IMR-90 (cell line): ENCODE data around the gene PHPT1. TPM values are rescaled to one million over a fixed set of nuclear protein-coding genes. Genes with fewer than 3 reads are reported as not detected.

Source experiments
- ATAC-seq: fragments of 200-7000 bp; cut with Tn5 transposase; 2 replicates; pipeline ENCODE4 v1.9.1; 2020; ENCODE audit warnings: low read depth, mild to moderate bottlenecking, moderate library complexity
- BruUV-seq: library from RNA; stranded (reverse); fragments of 400-500 nt; replicated peaks from 2 replicates; lab custom pipeline; 2021; lab: Mats Ljungman, UMichigan
- CTCF ChIA-PET: fragments of 300-600 bp; formaldehyde crosslinking; extraction: SDS; loops from one replicate; lab custom pipeline; 2021; ENCODE audit warnings: antibody characterized with exemption; lab: Yijun Ruan, JAX
- POLR2A ChIA-PET: fragments of 300-600 bp; sonication (Branson Sonifier 250); formaldehyde crosslinking; loops from one replicate; lab custom pipeline; 2022; ENCODE audit warnings: antibody characterized with exemption; ENCODE audit not compliant: unreplicated experiment; lab: Charles Lee
- DNase-seq: peaks from one replicate; pipeline ENCODE4 v3.0.0; 2013
- H2AFZ ChIP-seq: replicated peaks from 2 replicates; pipeline ENCODE3; 2013; ENCODE audit warnings: low read length, mild to moderate bottlenecking; ENCODE audit not compliant: poor library complexity
- H2AK5ac ChIP-seq: 2 replicates; pipeline ENCODE4 v1.6.1; 2013; ENCODE audit warnings: low read depth, low read length, inconsistent platforms
- H2AK9ac ChIP-seq: replicated peaks from 2 replicates; pipeline ENCODE3; 2013; ENCODE audit warnings: mild to moderate bottlenecking, low read depth, low read length, moderate library complexity; ENCODE audit not compliant: poor library complexity
- H2BK120ac ChIP-seq: 2 replicates; pipeline ENCODE4 v1.6.1; 2013; ENCODE audit warnings: low read depth, low read length, inconsistent platforms
- H2BK15ac ChIP-seq: 3 replicates; pipeline ENCODE4 v1.6.1; 2013; ENCODE audit warnings: low read depth, low read length, inconsistent platforms
- H2BK20ac ChIP-seq: 2 replicates; pipeline ENCODE4 v1.6.1; 2013; ENCODE audit warnings: low read depth, mild to moderate bottlenecking, inconsistent platforms, low read length, moderate library complexity
- H2BK5ac ChIP-seq: 2 replicates; pipeline ENCODE4 v1.6.1; 2013; ENCODE audit warnings: mild to moderate bottlenecking, low read depth, low read length, inconsistent platforms; ENCODE audit not compliant: poor library complexity, severe bottlenecking
- H3K14ac ChIP-seq: replicated peaks from 2 replicates; pipeline ENCODE4 v1.6.1; 2013; ENCODE audit warnings: low read depth, low read length, inconsistent platforms
- H3K18ac ChIP-seq: 2 replicates; pipeline ENCODE4 v1.6.1; 2013; ENCODE audit warnings: low read depth, low read length, control low read depth
- H3K23ac ChIP-seq: 2 replicates; pipeline ENCODE4 v1.6.1; 2013; ENCODE audit warnings: low read depth, low read length, inconsistent platforms
- H3K27ac ChIP-seq: 2 replicates; pipeline ENCODE4 v1.5.1; 2013; ENCODE audit warnings: mild to moderate bottlenecking, control low read depth, low read length; ENCODE audit not compliant: insufficient read depth
- H3K27me3 ChIP-seq: 2 replicates; pipeline ENCODE4 v1.6.1; 2013; ENCODE audit warnings: low read length; ENCODE audit not compliant: control insufficient read depth, insufficient read depth
- H3K36me3 ChIP-seq: 2 replicates; pipeline ENCODE4 v1.6.1; 2013; ENCODE audit warnings: low read length, mixed read lengths; ENCODE audit not compliant: control insufficient read depth, insufficient read depth
- H3K4ac ChIP-seq: 2 replicates; pipeline ENCODE4 v1.6.1; 2013; ENCODE audit warnings: low read depth, low read length, inconsistent platforms
- H3K4me1 ChIP-seq: 2 replicates; pipeline ENCODE4 v1.6.1; 2013; ENCODE audit warnings: low read length, mixed read lengths; ENCODE audit not compliant: control insufficient read depth, insufficient read depth
- H3K4me2 ChIP-seq: 2 replicates; pipeline ENCODE4 v1.6.1; 2013; ENCODE audit warnings: low read depth, mild to moderate bottlenecking, control low read depth, low read length, moderate library complexity
- H3K4me3 ChIP-seq: 2 replicates; pipeline ENCODE4 v1.5.1; 2013; ENCODE audit warnings: low read depth, mild to moderate bottlenecking, control low read depth, low read length, moderate library complexity; ENCODE audit not compliant: insufficient read depth
- H3K56ac ChIP-seq: 2 replicates; pipeline ENCODE4 v1.6.1; 2013; ENCODE audit warnings: low read length, inconsistent platforms; ENCODE audit not compliant: insufficient read depth; ENCODE audit errors: extremely low read depth
- H3K79me1 ChIP-seq, 2 experiments: 2 replicates each; pipeline ENCODE4 v1.6.1; 2013; ENCODE audit warnings: low read length in 2 of 2, inconsistent platforms in 1 of 2, low read depth in 1 of 2
- H3K9ac ChIP-seq: 2 replicates; pipeline ENCODE4 v1.6.1; 2013; ENCODE audit warnings: low read depth, low read length, control low read depth
- H3K9me1 ChIP-seq: 2 replicates; pipeline ENCODE4 v1.6.1; 2013; ENCODE audit warnings: low read length, inconsistent platforms; ENCODE audit not compliant: insufficient read depth
- H3K9me3 ChIP-seq: 2 replicates; pipeline ENCODE4 v1.6.1; 2013; ENCODE audit warnings: low read length; ENCODE audit not compliant: control insufficient read depth, insufficient read depth
- H4K20me1 ChIP-seq: 2 replicates; pipeline ENCODE4 v1.6.1; 2013; ENCODE audit warnings: low read length, inconsistent platforms; ENCODE audit not compliant: insufficient read depth
- H4K5ac ChIP-seq: 2 replicates; pipeline ENCODE4 v1.6.1; 2013; ENCODE audit warnings: mild to moderate bottlenecking, low read depth, low read length, control low read depth
- H4K8ac ChIP-seq, 2 experiments: 2 replicates each; pipeline ENCODE4 v1.6.1; 2013; ENCODE audit warnings: low read depth in 2 of 2, low read length in 2 of 2, control low read depth in 1 of 2, inconsistent platforms in 1 of 2
- H4K91ac ChIP-seq: 2 replicates; pipeline ENCODE4 v1.6.1; 2013; ENCODE audit warnings: low read depth, low read length, inconsistent platforms; ENCODE audit not compliant: insufficient read depth
- BHLHE40 ChIP-seq: fragments of 150-350 bp; IDR thresholded peaks from 2 replicates; pipeline ENCODE4 v1.6.1; 2016; ENCODE audit warnings: mild to moderate bottlenecking, low read depth, low read length
- CEBPB ChIP-seq: IDR thresholded peaks from 2 replicates; pipeline ENCODE4 v1.6.1; 2012; ENCODE audit warnings: low read depth, low read length, improper control_type of control experiment
- CHD1 ChIP-seq: IDR thresholded peaks from 2 replicates; pipeline ENCODE4 v1.6.1; 2012; ENCODE audit warnings: low read depth, low read length, improper control_type of control experiment
- FOS ChIP-seq: fragments of 150-350 bp; IDR thresholded peaks from 2 replicates; pipeline ENCODE4 v1.6.1; 2016; ENCODE audit warnings: low read depth, low read length
- MAFK ChIP-seq: IDR thresholded peaks from 2 replicates; pipeline ENCODE4 v1.6.1; 2012; ENCODE audit warnings: low read depth, low read length, improper control_type of control experiment
- MAZ ChIP-seq: IDR thresholded peaks from 2 replicates; pipeline ENCODE4 v1.6.1; 2012; ENCODE audit warnings: low read depth, mild to moderate bottlenecking, low read length, improper control_type of control experiment, moderate library complexity, borderline replicate concordance
- MXI1 ChIP-seq: IDR thresholded peaks from 2 replicates; pipeline ENCODE4 v1.6.1; 2012; ENCODE audit warnings: low read depth, mild to moderate bottlenecking, low read length, moderate library complexity, borderline replicate concordance
- NFE2L2 ChIP-seq: fragments of 150-350 bp; IDR thresholded peaks from 2 replicates; pipeline ENCODE4 v1.6.1; 2016; ENCODE audit warnings: low read depth, mild to moderate bottlenecking, low read length
- POLR2A ChIP-seq: IDR thresholded peaks from 2 replicates; pipeline ENCODE4 v1.6.1; 2012; ENCODE audit warnings: mild to moderate bottlenecking, low read depth, low read length
- RAD21 ChIP-seq: IDR thresholded peaks from 2 replicates; pipeline ENCODE4 v1.6.1; 2012; ENCODE audit warnings: low read length, improper control_type of control experiment
- RCOR1 ChIP-seq: IDR thresholded peaks from 2 replicates; pipeline ENCODE4 v1.6.1; 2012; ENCODE audit warnings: mild to moderate bottlenecking, low read length, improper control_type of control experiment; ENCODE audit not compliant: insufficient replicate concordance
- RFX5 ChIP-seq: IDR thresholded peaks from 2 replicates; pipeline ENCODE4 v1.8.0; 2012; ENCODE audit warnings: low read depth, mild to moderate bottlenecking, low read length, moderate library complexity
- SMC3 ChIP-seq: fragments of 150-350 bp; IDR thresholded peaks from 2 replicates; pipeline ENCODE4 v1.6.1; 2016; ENCODE audit warnings: low read depth, mild to moderate bottlenecking, antibody characterized with exemption, low read length, moderate library complexity
- WGBS, 2 experiments: methylation state at CpG; one replicate each; pipeline versions ENCODE4 v1.1.5 to v1.1.7; 2013; ENCODE audit warnings: missing lambda C conversion rate in 2 of 2; ENCODE audit not compliant: insufficient read length in 1 of 2; ENCODE audit errors: extremely low coverage in 2 of 2; 5-methylcytosine and 5-hydroxymethylcytosine counted together
- dilution Hi-C: fragments of 300-500 bp; cut with HindIII; formaldehyde crosslinking; loops from one replicate; pipeline ENCODE4 v1.14.3; 2018; ENCODE audit warnings: low sequenced_read_pairs; ENCODE audit not compliant: unreplicated experiment
- in situ Hi-C: fragments of 300-500 bp; cut with MboI; formaldehyde crosslinking; loops from 3 replicates; pipeline ENCODE4 v1.14.3; 2019; ENCODE audit warnings: low sequenced_read_pairs, inconsistent platforms, mixed read lengths
- intact Hi-C: fragments of 100-400 bp; cut with micrococcal nuclease; formaldehyde crosslinking; loops from 2 replicates; pipeline ENCODE4 v1.10.0; 2022
- polyA plus RNA-seq, 3 experiments: library from polyadenylated mRNA; depleted of rRNA; stranded (reverse); fragments of >200 nt; gene quantifications; 2 replicates each; pipeline ENCODE4 v1.2.3, GENCODE V29; 2012; ENCODE audit warnings: low replicate concordance in 1 of 3
- total RNA-seq: library from RNA; depleted of rRNA; stranded (reverse); fragments of >200 nt; gene quantifications from 2 replicates; pipeline ENCODE4 v1.2.3, GENCODE V29; 2012
- TF ChIP-seq, protein P1 (sequence below): conservative IDR thresholded peaks from 2 replicates; pipeline ENCODE4 v1.5.1; 2012; ENCODE audit warnings: mild to moderate bottlenecking, low read depth, low read length, improper control_type of control experiment
- TF ChIP-seq, protein P2 (sequence below): fragments of 150-350 bp; IDR thresholded peaks from 2 replicates; pipeline ENCODE4 v1.6.1; 2017; ENCODE audit warnings: mild to moderate bottlenecking, antibody characterized with exemption, low read length, low read depth
- TF ChIP-seq, protein P3 (sequence below): fragments of 150-350 bp; IDR thresholded peaks from 2 replicates; pipeline ENCODE4 v1.6.1; 2016; ENCODE audit warnings: low read depth, mild to moderate bottlenecking, low read length, moderate library complexity, borderline replicate concordance

PHPT1 gene
- total and polyA plus RNA-seq, 2 of the 4 experiments (the other 2 are of a cell fraction): 79.8 to 214 TPM

DNA sequence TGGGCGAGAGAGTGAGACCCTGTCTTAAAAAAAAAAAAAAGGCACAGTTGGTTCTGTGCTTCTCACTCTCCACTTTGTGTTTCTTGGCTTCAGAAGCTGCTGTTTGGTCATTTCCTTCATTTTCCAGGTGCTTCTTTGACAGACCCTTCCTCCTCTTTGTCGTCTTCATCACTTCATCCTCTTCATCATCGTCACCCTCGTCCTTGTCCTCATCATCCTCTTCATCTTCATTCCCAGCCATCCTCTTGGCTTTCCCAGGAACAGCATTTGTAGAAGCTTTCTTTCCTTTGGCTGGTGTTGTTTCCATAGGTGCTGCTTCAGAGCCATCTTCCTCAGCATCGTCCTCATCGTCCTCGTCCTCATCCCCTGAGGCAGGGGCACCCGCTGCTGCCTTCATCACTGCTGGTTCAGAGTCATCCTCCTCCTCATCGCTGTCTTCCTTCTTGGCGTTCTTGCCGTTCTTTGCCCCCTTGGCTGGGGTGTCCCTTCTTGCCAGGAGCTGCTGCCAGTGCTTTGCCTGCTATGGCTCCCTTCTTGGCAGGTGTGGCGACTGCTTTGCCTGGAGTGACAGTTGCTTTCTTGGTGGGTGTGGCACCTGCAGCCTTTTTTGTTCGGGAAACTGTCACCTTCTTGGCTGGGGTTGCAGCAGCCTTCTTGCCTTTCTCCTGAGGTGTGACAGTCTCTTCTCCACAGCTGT, 34.3 kb upstream of the PHPT1 start:
- Histone ChIP-seq H3K14ac (no peak overlapping the region), H3K4me1 (peaks cover 2% of the 10 kb centered on the region; the same call in 1 of the 2 replicates), H3K9ac (no peak overlapping the region), H3K4me3 (no peak overlapping the region), H4K8ac (no peak overlapping the region), H3K4ac (no peak overlapping the region), H2BK20ac (no peak overlapping the region), H3K4me2 (no peak overlapping the region), H3K18ac (no peak overlapping the region), H3K36me3 (peaks cover 14% of the 10 kb centered on the region), H3K27ac (no peak overlapping the region), H3K79me1 (peaks cover 33 to 53% of the 10 kb centered on the region in 2 experiments), H4K20me1 (peaks cover 21% of the 10 kb centered on the region), H2AK9ac (no peak overlapping the region), H2BK15ac (no peak overlapping the region), H4K5ac (no peak overlapping the region), H3K27me3 (no peaks in the 10 kb centered on the region), H3K56ac (no peak overlapping the region), H2BK5ac (no peak overlapping the region), H4K91ac (no peak overlapping the region), H2BK120ac (no peak overlapping the region), H3K9me3 (no peaks in the 10 kb centered on the region), H3K9me1 (peaks cover 8% of the 10 kb centered on the region), H2AK5ac (no peak overlapping the region), H3K23ac (no peak overlapping the region), H2AFZ (no peak overlapping the region)
- dilution Hi-C loops: no loop called here
- CTCF ChIA-PET: interaction anchor here (0.6 kb wide), 1 partner anchor 451 kb away, joined by 4 read pairs; no protein-coding TSS in a partner anchor
- TF ChIP-seq MAZ (no peak), NFE2L2 (no peak), SMC3 (no peak), MAFK (no peak), BHLHE40 (no peak), RFX5 (no peak), CEBPB (no peak), MXI1 (no peak), RAD21 (no peak), CHD1 (no peak), FOS (no peak), RCOR1 (no peak), POLR2A (no peak)
- TF ChIP-seq, protein P1, sequence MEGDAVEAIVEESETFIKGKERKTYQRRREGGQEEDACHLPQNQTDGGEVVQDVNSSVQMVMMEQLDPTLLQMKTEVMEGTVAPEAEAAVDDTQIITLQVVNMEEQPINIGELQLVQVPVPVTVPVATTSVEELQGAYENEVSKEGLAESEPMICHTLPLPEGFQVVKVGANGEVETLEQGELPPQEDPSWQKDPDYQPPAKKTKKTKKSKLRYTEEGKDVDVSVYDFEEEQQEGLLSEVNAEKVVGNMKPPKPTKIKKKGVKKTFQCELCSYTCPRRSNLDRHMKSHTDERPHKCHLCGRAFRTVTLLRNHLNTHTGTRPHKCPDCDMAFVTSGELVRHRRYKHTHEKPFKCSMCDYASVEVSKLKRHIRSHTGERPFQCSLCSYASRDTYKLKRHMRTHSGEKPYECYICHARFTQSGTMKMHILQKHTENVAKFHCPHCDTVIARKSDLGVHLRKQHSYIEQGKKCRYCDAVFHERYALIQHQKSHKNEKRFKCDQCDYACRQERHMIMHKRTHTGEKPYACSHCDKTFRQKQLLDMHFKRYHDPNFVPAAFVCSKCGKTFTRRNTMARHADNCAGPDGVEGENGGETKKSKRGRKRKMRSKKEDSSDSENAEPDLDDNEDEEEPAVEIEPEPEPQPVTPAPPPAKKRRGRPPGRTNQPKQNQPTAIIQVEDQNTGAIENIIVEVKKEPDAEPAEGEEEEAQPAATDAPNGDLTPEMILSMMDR: no peak
- TF ChIP-seq, protein P2, sequence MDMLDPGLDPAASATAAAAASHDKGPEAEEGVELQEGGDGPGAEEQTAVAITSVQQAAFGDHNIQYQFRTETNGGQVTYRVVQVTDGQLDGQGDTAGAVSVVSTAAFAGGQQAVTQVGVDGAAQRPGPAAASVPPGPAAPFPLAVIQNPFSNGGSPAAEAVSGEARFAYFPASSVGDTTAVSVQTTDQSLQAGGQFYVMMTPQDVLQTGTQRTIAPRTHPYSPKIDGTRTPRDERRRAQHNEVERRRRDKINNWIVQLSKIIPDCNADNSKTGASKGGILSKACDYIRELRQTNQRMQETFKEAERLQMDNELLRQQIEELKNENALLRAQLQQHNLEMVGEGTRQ: no peak
- TF ChIP-seq, protein P3, sequence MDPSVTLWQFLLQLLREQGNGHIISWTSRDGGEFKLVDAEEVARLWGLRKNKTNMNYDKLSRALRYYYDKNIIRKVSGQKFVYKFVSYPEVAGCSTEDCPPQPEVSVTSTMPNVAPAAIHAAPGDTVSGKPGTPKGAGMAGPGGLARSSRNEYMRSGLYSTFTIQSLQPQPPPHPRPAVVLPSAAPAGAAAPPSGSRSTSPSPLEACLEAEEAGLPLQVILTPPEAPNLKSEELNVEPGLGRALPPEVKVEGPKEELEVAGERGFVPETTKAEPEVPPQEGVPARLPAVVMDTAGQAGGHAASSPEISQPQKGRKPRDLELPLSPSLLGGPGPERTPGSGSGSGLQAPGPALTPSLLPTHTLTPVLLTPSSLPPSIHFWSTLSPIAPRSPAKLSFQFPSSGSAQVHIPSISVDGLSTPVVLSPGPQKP: no peak
- ATAC-seq (no peak), DNase-seq (no peak)
- intact Hi-C loops: no loop called here
- WGBS, 2 experiments: 100% methylated on average over 2 to 6 of the region's 13 CpGs
- POLR2A ChIA-PET: no interaction called here
- in situ Hi-C loops: no loop called here
- BruUV-seq: no TSS peak
